Endothelial cell of umbilical vein (primary cell): ENCODE data around the gene NOP9. TPM values are rescaled to one million over a fixed set of nuclear protein-coding genes. Genes with fewer than 3 reads are reported as not detected.

Source experiments
- BruUV-seq: library from RNA; stranded (reverse); fragments of 400-500 nt; replicated peaks from 2 replicates; lab custom pipeline; 2021; lab: Mats Ljungman, UMichigan
- CTCF ChIA-PET: fragments of 300-600, 350-600 bp; sonication (Branson Sonifier 250); formaldehyde crosslinking; loops from one replicate; lab custom pipeline; 2021; ENCODE audit warnings: antibody characterized with exemption, inconsistent platforms; lab: Charles Lee
- POLR2A ChIA-PET: fragments of 300-600, 350-600 bp; sonication (Branson Sonifier 250); formaldehyde crosslinking; loops from one replicate; lab custom pipeline; 2021; ENCODE audit warnings: antibody characterized with exemption, inconsistent platforms; lab: Charles Lee
- DNase-seq: peaks from one replicate; pipeline ENCODE4 v3.0.0-alpha.2; 2011; ENCODE audit warnings: low read depth, low spot score
- FAIRE-seq: peaks from 2 replicates; lab custom pipeline; 2011; peaks lifted over from hg19 to GRCh38; lab: Jason Lieb, UNC
- H2AFZ ChIP-seq: 2 replicates; pipeline ENCODE4 v1.6.0; 2012; ENCODE audit warnings: low read depth, low read length, control low read depth, inconsistent platforms
- H3K27ac ChIP-seq: 2 replicates; pipeline ENCODE4 v1.5.1; 2011; ENCODE audit warnings: low read depth, mild to moderate bottlenecking, control low read depth, low read length, moderate library complexity; ENCODE audit not compliant: insufficient read depth
- H3K27me3 ChIP-seq, 2 experiments: 2 replicates each; pipeline versions ENCODE4 v1.6.0 to v1.6.1; 2011; ENCODE audit warnings: low read length in 2 of 2, mixed read lengths in 1 of 2; ENCODE audit not compliant: control insufficient read depth in 2 of 2, insufficient read depth in 2 of 2
- H3K36me3 ChIP-seq, 2 experiments: 2 replicates in 1 of 2; 3 replicates in 1 of 2; pipeline ENCODE4 v1.5.1; 2011; ENCODE audit warnings: low read length in 2 of 2, mild to moderate bottlenecking in 1 of 2, moderate library complexity in 1 of 2; ENCODE audit not compliant: control insufficient read depth in 2 of 2, insufficient read depth in 2 of 2; ENCODE audit errors: extremely low read depth in 1 of 2
- H3K4me1 ChIP-seq: 3 replicates; pipeline ENCODE4 v1.5.1; 2011; ENCODE audit warnings: mild to moderate bottlenecking, low read length; ENCODE audit not compliant: control insufficient read depth, insufficient read depth; ENCODE audit errors: extremely low read depth
- H3K4me2 ChIP-seq: 2 replicates; pipeline ENCODE4 v1.6.1; 2011; ENCODE audit warnings: low read length, control low read depth, mixed read lengths; ENCODE audit not compliant: insufficient read depth
- H3K4me3 ChIP-seq, 3 experiments: fragments of 200-600 bp in 1 of 3; sonication (generic), shearing (Covaris generic) in 1 of 3; replicated peaks in 1 of 3; 2 replicates each; pipeline ENCODE4 v1.5.1; 2011 to 2016; ENCODE audit warnings: control low read depth in 3 of 3, low read length in 3 of 3, mild to moderate bottlenecking in 2 of 3, inconsistent platforms in 1 of 3, low read depth in 1 of 3, moderate library complexity in 1 of 3; ENCODE audit not compliant: insufficient read depth in 1 of 3
- H3K79me2 ChIP-seq: 2 replicates; pipeline ENCODE4 v1.6.0; 2012; ENCODE audit warnings: low read length, inconsistent platforms; ENCODE audit not compliant: control insufficient read depth, insufficient read depth
- H3K9ac ChIP-seq: replicated peaks from 2 replicates; pipeline ENCODE3; 2011; ENCODE audit warnings: low read length, control low read depth; ENCODE audit not compliant: insufficient read depth; ENCODE audit errors: extremely low read depth
- H3K9me1 ChIP-seq: replicated peaks from 3 replicates; pipeline ENCODE4 v1.6.0; 2011; ENCODE audit warnings: mild to moderate bottlenecking, low read length; ENCODE audit not compliant: control insufficient read depth, insufficient read depth; ENCODE audit errors: extremely low read depth
- H3K9me3 ChIP-seq: replicated peaks from 2 replicates; pipeline ENCODE4 v1.5.1; 2012; ENCODE audit warnings: low read length, inconsistent platforms; ENCODE audit not compliant: control insufficient read depth, insufficient read depth
- H4K20me1 ChIP-seq: replicated peaks from 2 replicates; pipeline ENCODE3; 2011; ENCODE audit warnings: mild to moderate bottlenecking, low read length; ENCODE audit not compliant: control insufficient read depth, insufficient read depth; ENCODE audit errors: extremely low read depth
- EZH2 ChIP-seq: IDR thresholded peaks from 2 replicates; pipeline ENCODE4 v1.6.1; 2012; ENCODE audit warnings: borderline replicate concordance, low read depth, mild to moderate bottlenecking, moderate library complexity, low read length, inconsistent platforms; ENCODE audit not compliant: severe bottlenecking
- FOS ChIP-seq: IDR thresholded peaks from 2 replicates; pipeline ENCODE4 v1.6.1; 2011; ENCODE audit warnings: mild to moderate bottlenecking, low read length, moderate library complexity, borderline replicate concordance; ENCODE audit not compliant: insufficient read depth
- GATA2 ChIP-seq: IDR thresholded peaks from 2 replicates; pipeline ENCODE4 v1.7.0; 2011; ENCODE audit warnings: low read depth, mild to moderate bottlenecking, moderate library complexity, mixed read lengths, low read length; ENCODE audit not compliant: insufficient read length, insufficient read depth
- JUN ChIP-seq: IDR thresholded peaks from 2 replicates; pipeline ENCODE4 v1.6.1; 2011; ENCODE audit warnings: borderline replicate concordance, low read depth; ENCODE audit not compliant: insufficient read length, insufficient read depth
- MYC ChIP-seq: IDR thresholded peaks from one replicate; pipeline ENCODE4 v1.6.1; 2011; ENCODE audit warnings: mild to moderate bottlenecking, low read depth, low read length
- POLR2A ChIP-seq: IDR thresholded peaks from 2 replicates; pipeline ENCODE4 v1.6.1; 2012; ENCODE audit warnings: low read depth, mild to moderate bottlenecking, control low read depth, low read length
- POLR2AphosphoS5 ChIP-seq: IDR thresholded peaks from 2 replicates; pipeline ENCODE4 v1.6.1; 2012; ENCODE audit warnings: low read depth, mild to moderate bottlenecking, control low read depth, low read length, moderate library complexity; ENCODE audit not compliant: insufficient read depth
- dilution Hi-C: fragments of 300-500 bp; cut with MboI; formaldehyde crosslinking; loops from one replicate; pipeline ENCODE4 v1.15.0; 2019; ENCODE audit warnings: low sequenced_read_pairs; ENCODE audit not compliant: extremely low pct_ligation_motif_present
- intact Hi-C: fragments of 100-400 bp; cut with micrococcal nuclease; formaldehyde crosslinking; loops from one replicate; pipeline ENCODE4 v1.10.0; 2022
- polyA plus RNA-seq, 4 experiments: library from polyadenylated mRNA; depleted of rRNA in 3 of 4; stranded (reverse) in 3 of 4; unstranded in 1 of 4; fragments of >200 nt; gene quantifications; 2 replicates each; pipeline versions ENCODE4 v1.2.1 to v1.2.3, GENCODE V29; 2011 to 2012; ENCODE audit warnings: missing spikeins in 1 of 4
- total RNA-seq: library from RNA; stranded (reverse); gene quantifications from 2 replicates; pipeline ENCODE4 v1.2.3, GENCODE V29; 2021
- TF ChIP-seq, protein P1 (sequence below): IDR thresholded peaks from 2 replicates; pipeline ENCODE4 v1.6.1; 2011; ENCODE audit not compliant: insufficient read depth, insufficient read length
- TF ChIP-seq, protein P2 (sequence below), 2 donors: IDR thresholded peaks; 1 replicate in 1 of 2; 2 replicates in 1 of 2; pipeline ENCODE4 v1.5.1; 2011; ENCODE audit warnings: low read length in 2 of 2, mild to moderate bottlenecking in 2 of 2, moderate library complexity in 2 of 2, control low read depth in 1 of 2, inconsistent platforms in 1 of 2, low read depth in 1 of 2; ENCODE audit not compliant: insufficient read depth in 1 of 2; ENCODE audit errors: extremely low read depth in 1 of 2

The NOP9 gene
- total and polyA plus RNA-seq, 2 donors (not counting 3 experiments of a cell fraction or from before 2014, with no cell fraction given), result 16.2 to 31.0 TPM

DNA sequence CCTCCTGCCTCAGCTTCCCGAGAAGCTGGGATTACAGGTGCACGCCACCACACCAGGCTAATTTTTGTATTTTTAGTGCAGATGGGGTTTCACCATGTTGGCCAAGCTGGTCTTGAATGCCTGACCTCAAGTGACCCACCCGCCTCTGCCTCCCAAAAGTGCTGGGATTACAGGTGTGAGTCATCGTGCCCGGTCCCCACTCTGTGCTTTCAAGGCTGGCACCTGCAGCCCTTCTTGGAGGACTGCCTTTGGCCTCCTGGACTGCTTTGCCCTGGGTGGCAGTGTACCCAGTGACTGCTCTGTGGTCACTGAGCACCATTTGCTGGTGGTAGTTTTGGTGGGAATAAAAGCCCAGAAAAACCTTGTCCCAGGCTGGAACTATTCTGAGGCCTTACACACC is 12.7 kb upstream of the NOP9 start:
- H3K9ac ChIP-seq, result no peak overlapping the region
- ChIA-PET CTCF (interaction anchor here (1.4 kb wide), 1 partner anchor 21 kb away, joined by 4 read pairs; the partner anchor contains the start of gene CIDEB), POLR2A (no interaction called here)
- H3K27me3 ChIP-seq, result no peaks in the 10 kb centered on the region
- no peak for TF ChIP-seq GATA2
- TF ChIP-seq POLR2A, result no peak
- no peak for TF ChIP-seq MYC
- no peak for TF ChIP-seq POLR2AphosphoS5
- TF ChIP-seq, protein P1, sequence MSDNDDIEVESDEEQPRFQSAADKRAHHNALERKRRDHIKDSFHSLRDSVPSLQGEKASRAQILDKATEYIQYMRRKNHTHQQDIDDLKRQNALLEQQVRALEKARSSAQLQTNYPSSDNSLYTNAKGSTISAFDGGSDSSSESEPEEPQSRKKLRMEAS, result no peak
- TF ChIP-seq EZH2, result no peak
- TF ChIP-seq, protein P2, sequence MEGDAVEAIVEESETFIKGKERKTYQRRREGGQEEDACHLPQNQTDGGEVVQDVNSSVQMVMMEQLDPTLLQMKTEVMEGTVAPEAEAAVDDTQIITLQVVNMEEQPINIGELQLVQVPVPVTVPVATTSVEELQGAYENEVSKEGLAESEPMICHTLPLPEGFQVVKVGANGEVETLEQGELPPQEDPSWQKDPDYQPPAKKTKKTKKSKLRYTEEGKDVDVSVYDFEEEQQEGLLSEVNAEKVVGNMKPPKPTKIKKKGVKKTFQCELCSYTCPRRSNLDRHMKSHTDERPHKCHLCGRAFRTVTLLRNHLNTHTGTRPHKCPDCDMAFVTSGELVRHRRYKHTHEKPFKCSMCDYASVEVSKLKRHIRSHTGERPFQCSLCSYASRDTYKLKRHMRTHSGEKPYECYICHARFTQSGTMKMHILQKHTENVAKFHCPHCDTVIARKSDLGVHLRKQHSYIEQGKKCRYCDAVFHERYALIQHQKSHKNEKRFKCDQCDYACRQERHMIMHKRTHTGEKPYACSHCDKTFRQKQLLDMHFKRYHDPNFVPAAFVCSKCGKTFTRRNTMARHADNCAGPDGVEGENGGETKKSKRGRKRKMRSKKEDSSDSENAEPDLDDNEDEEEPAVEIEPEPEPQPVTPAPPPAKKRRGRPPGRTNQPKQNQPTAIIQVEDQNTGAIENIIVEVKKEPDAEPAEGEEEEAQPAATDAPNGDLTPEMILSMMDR (IDR thresholded peaks at IDR 0.05; ENCODE audit: extremely low read depth in 1 of 2, insufficient read depth in 1 of 2, low read depth in 1 of 2, low read length in 2 of 2), result no peak
- no peak for TF ChIP-seq FOS
- TF ChIP-seq JUN, result no peak
- dilution Hi-C loops (no loop called here), intact Hi-C loops (no loop called here)
- no peaks in the 10 kb centered on the region for H3K79me2 ChIP-seq
- no TSS peak for BruUV-seq
- no peaks in the 10 kb centered on the region for H3K4me1 ChIP-seq
- no peaks in the 10 kb centered on the region for H4K20me1 ChIP-seq
- DNase-seq (no peak), FAIRE-seq (no peak)
- H3K36me3 ChIP-seq, result peaks cover 0 to 8% of the 10 kb centered on the region in 2 experiments
- H3K4me2 ChIP-seq, result no peak overlapping the region
- H3K9me3 ChIP-seq, result no peaks in the 10 kb centered on the region
- H2AFZ ChIP-seq, result no peak overlapping the region
- no peak overlapping the region for H3K4me3 ChIP-seq
- no peak overlapping the region for H3K27ac ChIP-seq
- no peaks in the 10 kb centered on the region for H3K9me1 ChIP-seq
